DND-41 (cell line): ENCODE results near the gene CTAG1A.

Experiments used
- ATAC-seq: fragments of 200-7000 bp; cut with Tn5 transposase; 3 replicates; pipeline ENCODE4 v1.9.1; 2021; ENCODE audit warnings: low read depth; ENCODE audit not compliant: insufficient read depth
- DNase-seq: peaks from one replicate; pipeline ENCODE4 v3.0.0-alpha.2; 2020
- H2AFZ ChIP-seq: 2 replicates; pipeline ENCODE4 v1.6.0; 2012; ENCODE audit warnings: low read depth, low read length
- H3K27ac ChIP-seq: 2 replicates; pipeline ENCODE4 v1.5.1; 2012; ENCODE audit warnings: low read length, inconsistent platforms
- H3K27me3 ChIP-seq: fragments of 200-600 bp; sonication (generic); 2 replicates; pipeline ENCODE4 v1.6.0; 2012; ENCODE audit warnings: low read length, mild to moderate bottlenecking, inconsistent platforms; ENCODE audit not compliant: insufficient read depth, poor library complexity
- H3K36me3 ChIP-seq: 2 replicates; pipeline ENCODE4 v1.5.1; 2012; ENCODE audit warnings: low read length, inconsistent platforms; ENCODE audit not compliant: insufficient read depth
- H3K4me1 ChIP-seq: 2 replicates; pipeline ENCODE4 v1.5.1; 2012; ENCODE audit warnings: mild to moderate bottlenecking, low read length; ENCODE audit not compliant: insufficient read depth
- H3K4me2 ChIP-seq: 2 replicates; pipeline ENCODE4 v1.6.0; 2012; ENCODE audit warnings: mild to moderate bottlenecking, moderate library complexity, low read length, inconsistent platforms; ENCODE audit not compliant: insufficient read depth
- H3K4me3 ChIP-seq, 2 experiments: fragments of 200-600 bp in 1 of 2; shearing (Covaris generic) in 1 of 2; 2 replicates each; pipeline ENCODE4 v1.5.1; 2012 to 2016; ENCODE audit warnings: inconsistent platforms in 2 of 2, low read length in 2 of 2, mild to moderate bottlenecking in 2 of 2, low read depth in 1 of 2, moderate library complexity in 1 of 2
- H3K79me2 ChIP-seq: 2 replicates; pipeline ENCODE4 v1.6.0; 2012; ENCODE audit warnings: low read length, inconsistent platforms; ENCODE audit not compliant: insufficient read depth
- H3K9ac ChIP-seq: 2 replicates; pipeline ENCODE4 v1.6.0; 2012; ENCODE audit warnings: low read depth, mild to moderate bottlenecking, inconsistent platforms, low read length, moderate library complexity
- H3K9me3 ChIP-seq: 2 replicates; pipeline ENCODE4 v1.5.1; 2012; ENCODE audit warnings: low read length, moderate library complexity, mild to moderate bottlenecking, inconsistent platforms; ENCODE audit not compliant: insufficient read depth, severe bottlenecking
- H4K20me1 ChIP-seq: 2 replicates; pipeline ENCODE4 v1.6.0; 2012; ENCODE audit warnings: low read length; ENCODE audit not compliant: insufficient read depth
- EZH2 ChIP-seq: IDR thresholded peaks from 3 replicates; pipeline ENCODE4 v1.6.1; 2012; ENCODE audit warnings: borderline replicate concordance, low read depth, mild to moderate bottlenecking, moderate library complexity, low read length, inconsistent platforms; ENCODE audit not compliant: severe bottlenecking
- TF ChIP-seq, protein P1 (sequence below): IDR thresholded peaks from 2 replicates; pipeline ENCODE4 v1.5.1; 2012; ENCODE audit warnings: borderline replicate concordance, low read length, moderate library complexity, mild to moderate bottlenecking; ENCODE audit not compliant: poor library complexity, severe bottlenecking; ENCODE audit errors: extremely low read depth

Gene CTAG1A

DNA sequence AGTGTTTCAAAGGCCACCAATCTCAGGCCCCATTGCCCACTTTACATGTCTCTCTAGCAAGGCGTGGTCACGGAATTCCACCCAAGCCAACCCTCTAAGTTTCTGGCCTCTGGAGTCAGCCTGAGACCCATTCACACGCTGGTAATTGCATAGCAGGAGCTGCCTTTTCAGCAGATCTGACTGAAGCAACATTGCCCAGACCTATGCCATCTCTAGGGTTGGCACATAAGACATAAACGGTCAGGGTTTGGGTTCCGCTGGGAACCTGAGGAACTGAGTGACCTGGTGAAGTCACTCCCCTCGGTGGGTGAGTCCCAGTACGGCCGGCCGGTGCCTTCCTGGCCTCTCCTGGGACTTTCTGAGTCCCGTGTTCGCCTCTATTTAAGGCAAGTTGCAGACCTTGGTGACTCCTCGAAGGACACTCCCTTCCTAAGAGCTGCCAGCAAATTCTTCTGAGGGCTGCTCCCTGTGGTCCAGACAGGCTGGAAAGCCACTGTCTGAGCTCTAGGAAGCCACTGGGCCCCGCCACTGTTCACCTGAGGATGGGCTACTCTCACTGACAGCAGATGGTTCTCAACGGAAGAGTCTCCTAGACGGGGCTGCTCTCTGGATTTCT, 15.9 kb downstream of the CTAG1A start:
- TF ChIP-seq EZH2 = no peak
- TF ChIP-seq, protein P1, sequence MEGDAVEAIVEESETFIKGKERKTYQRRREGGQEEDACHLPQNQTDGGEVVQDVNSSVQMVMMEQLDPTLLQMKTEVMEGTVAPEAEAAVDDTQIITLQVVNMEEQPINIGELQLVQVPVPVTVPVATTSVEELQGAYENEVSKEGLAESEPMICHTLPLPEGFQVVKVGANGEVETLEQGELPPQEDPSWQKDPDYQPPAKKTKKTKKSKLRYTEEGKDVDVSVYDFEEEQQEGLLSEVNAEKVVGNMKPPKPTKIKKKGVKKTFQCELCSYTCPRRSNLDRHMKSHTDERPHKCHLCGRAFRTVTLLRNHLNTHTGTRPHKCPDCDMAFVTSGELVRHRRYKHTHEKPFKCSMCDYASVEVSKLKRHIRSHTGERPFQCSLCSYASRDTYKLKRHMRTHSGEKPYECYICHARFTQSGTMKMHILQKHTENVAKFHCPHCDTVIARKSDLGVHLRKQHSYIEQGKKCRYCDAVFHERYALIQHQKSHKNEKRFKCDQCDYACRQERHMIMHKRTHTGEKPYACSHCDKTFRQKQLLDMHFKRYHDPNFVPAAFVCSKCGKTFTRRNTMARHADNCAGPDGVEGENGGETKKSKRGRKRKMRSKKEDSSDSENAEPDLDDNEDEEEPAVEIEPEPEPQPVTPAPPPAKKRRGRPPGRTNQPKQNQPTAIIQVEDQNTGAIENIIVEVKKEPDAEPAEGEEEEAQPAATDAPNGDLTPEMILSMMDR = no peak
- no peak overlapping the region for H3K4me3 ChIP-seq
- no peak overlapping the region for H2AFZ ChIP-seq
- no peak overlapping the region for H3K27ac ChIP-seq
- ATAC-seq (no peak), DNase-seq (no peak)
- H3K4me2 ChIP-seq = no peak overlapping the region
- no peaks in the 10 kb centered on the region for H3K27me3 ChIP-seq
- no peaks in the 10 kb centered on the region for H3K9me3 ChIP-seq
- no peak overlapping the region for H3K9ac ChIP-seq
- H3K79me2 ChIP-seq = no peaks in the 10 kb centered on the region
- 0 out of 2 replicates have a peak, but pooled peaks cover 2% of the 10 kb centered on the region for H3K4me1 ChIP-seq
- H3K36me3 ChIP-seq = no peaks in the 10 kb centered on the region
- H4K20me1 ChIP-seq = no peaks in the 10 kb centered on the region

DNA sequence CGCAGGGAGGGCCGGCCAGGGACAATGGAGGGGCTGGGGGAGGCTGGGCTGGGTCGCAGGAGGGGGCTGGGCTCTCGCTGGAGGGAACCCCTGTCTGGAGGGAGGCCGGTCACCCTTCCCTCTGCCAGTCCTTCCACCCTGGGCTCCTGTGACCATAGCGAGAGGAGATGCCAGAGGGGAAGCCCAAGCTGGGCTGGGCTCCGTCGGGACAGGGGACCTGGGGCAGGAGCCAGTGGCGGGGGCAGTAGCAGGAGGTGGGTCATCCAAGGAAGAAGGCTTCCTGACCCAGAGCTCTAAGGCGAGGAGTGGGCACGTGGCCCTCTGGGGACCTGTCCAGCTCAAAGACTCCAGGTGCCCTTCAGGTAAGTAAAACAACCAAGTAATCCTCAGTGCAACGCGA, 17.3 kb downstream of the CTAG1A start:
- no peaks in the 10 kb centered on the region for H4K20me1 ChIP-seq
- ATAC-seq (no peak), DNase-seq (no peak)
- 0 out of 2 replicates have a peak, but pooled peaks cover 2% of the 10 kb centered on the region for H3K4me1 ChIP-seq
- H2AFZ ChIP-seq = no peak overlapping the region
- no peak overlapping the region for H3K9ac ChIP-seq
- H3K4me2 ChIP-seq = no peak overlapping the region
- H3K27ac ChIP-seq = no peak overlapping the region
- H3K79me2 ChIP-seq = no peaks in the 10 kb centered on the region
- TF ChIP-seq, protein P1 = no peak
- TF ChIP-seq EZH2 = no peak
- H3K9me3 ChIP-seq = no peaks in the 10 kb centered on the region
- H3K27me3 ChIP-seq = no peaks in the 10 kb centered on the region
- no peak overlapping the region for H3K4me3 ChIP-seq
- no peaks in the 10 kb centered on the region for H3K36me3 ChIP-seq

DNA sequence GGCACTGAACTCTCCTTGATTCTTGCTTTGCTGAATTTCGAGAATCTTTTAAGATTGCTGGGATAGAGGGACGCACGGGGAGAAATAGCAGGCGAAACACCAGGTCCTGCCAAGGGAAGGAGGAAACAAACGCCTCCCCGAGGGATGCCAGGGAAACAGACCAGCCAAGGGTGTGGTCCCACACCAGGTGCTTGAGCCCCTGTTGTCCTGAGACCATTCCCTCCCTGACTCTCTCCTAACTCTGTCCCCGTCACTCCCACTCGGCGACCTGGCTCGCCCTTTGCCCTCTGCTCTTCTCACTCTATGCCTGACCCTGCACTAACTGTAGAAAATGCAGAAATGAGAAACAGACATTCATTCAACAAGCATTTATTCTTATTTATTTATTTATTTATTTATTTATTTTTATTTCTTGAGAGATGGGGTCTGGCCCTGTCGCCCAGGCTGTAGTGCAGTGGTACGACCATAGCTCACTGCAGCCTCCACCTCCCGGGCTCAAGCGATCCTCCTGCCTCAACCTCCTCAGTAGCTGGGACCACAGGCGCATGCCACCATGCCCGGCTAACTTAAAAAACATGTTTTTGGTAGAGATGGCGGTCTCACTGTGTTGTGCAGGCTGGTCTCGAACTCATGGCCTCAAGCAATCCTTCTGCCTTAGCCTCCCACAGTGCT, 18.0 kb downstream of the CTAG1A start:
- H3K4me2 ChIP-seq = no peak overlapping the region

More for the DNA sequence above, 18.0 kb downstream of the CTAG1A start:
- Histone ChIP-seq H3K79me2 (no peaks in the 10 kb centered on the region), H3K4me3 (no peak overlapping the region), H4K20me1 (no peaks in the 10 kb centered on the region), H3K9ac (no peak overlapping the region), H3K4me1 (0 out of 2 replicates have a peak, but pooled peaks cover 2% of the 10 kb centered on the region), H3K36me3 (no peaks in the 10 kb centered on the region), H3K9me3 (no peaks in the 10 kb centered on the region), H3K27me3 (no peaks in the 10 kb centered on the region), H2AFZ (no peak overlapping the region), H3K27ac (no peak overlapping the region)
- TF ChIP-seq EZH2 = no peak
- TF ChIP-seq, protein P1 = no peak
- DNase-seq = no peak
- ATAC-seq = no peak
